ENCODE results near the gene PTPRT. TPM values are rescaled to one million over a fixed set of nuclear protein-coding genes. Genes with fewer than 3 reads are reported as not detected.

PTPRT gene
- polyA plus RNA-seq, 2 of the 4 experiments (the other 2 are of a cell fraction): not detected

GRCh38 chr20:43046966-43047365 lies 142.7 kb downstream of the PTPRT start:
- POLR2A ChIA-PET: no interaction called here
- WGBS (ENCODE audit: missing lambda C conversion rate): 14% methylated on average over 7 of the region's 7 CpGs

GRCh38 chr20:43043887-43044286 lies 145.8 kb downstream of the PTPRT start:
- CTCF ChIA-PET: no interaction called here
- DNase-seq (ENCODE audit: low read depth in 1 of 2, low spot score in 1 of 2) (no peak), ATAC-seq (no peak), FAIRE-seq (no peak)
- H3K4me3 ChIP-seq: no peak overlapping the region
- 21% methylated on average over 4 of the region's 4 CpGs for WGBS (ENCODE audit: missing lambda C conversion rate)
- POLR2A ChIA-PET: no interaction called here
- TF ChIP-seq, protein P1, sequence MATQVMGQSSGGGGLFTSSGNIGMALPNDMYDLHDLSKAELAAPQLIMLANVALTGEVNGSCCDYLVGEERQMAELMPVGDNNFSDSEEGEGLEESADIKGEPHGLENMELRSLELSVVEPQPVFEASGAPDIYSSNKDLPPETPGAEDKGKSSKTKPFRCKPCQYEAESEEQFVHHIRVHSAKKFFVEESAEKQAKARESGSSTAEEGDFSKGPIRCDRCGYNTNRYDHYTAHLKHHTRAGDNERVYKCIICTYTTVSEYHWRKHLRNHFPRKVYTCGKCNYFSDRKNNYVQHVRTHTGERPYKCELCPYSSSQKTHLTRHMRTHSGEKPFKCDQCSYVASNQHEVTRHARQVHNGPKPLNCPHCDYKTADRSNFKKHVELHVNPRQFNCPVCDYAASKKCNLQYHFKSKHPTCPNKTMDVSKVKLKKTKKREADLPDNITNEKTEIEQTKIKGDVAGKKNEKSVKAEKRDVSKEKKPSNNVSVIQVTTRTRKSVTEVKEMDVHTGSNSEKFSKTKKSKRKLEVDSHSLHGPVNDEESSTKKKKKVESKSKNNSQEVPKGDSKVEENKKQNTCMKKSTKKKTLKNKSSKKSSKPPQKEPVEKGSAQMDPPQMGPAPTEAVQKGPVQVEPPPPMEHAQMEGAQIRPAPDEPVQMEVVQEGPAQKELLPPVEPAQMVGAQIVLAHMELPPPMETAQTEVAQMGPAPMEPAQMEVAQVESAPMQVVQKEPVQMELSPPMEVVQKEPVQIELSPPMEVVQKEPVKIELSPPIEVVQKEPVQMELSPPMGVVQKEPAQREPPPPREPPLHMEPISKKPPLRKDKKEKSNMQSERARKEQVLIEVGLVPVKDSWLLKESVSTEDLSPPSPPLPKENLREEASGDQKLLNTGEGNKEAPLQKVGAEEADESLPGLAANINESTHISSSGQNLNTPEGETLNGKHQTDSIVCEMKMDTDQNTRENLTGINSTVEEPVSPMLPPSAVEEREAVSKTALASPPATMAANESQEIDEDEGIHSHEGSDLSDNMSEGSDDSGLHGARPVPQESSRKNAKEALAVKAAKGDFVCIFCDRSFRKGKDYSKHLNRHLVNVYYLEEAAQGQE (IDR thresholded peaks at IDR 0.05): peak; percentile 65; the same call in 1 of the 2 replicates
- TF ChIP-seq EHMT2 (IDR thresholded peaks at IDR 0.05; ENCODE audit: low read depth) (no peak), ELK1 (IDR thresholded peaks at IDR 0.05; ENCODE audit: low read depth, low read length) (no peak), EP300 (IDR thresholded peaks at IDR 0.05) (no peak), HDAC2 (IDR thresholded peaks at IDR 0.05) (no peak)
- no peak overlapping the region for H3K4me2 ChIP-seq
- H3K4me1 ChIP-seq: no peaks in the 10 kb centered on the region
- H3K9me3 ChIP-seq: no peaks in the 10 kb centered on the region
- H3K27ac ChIP-seq: no peak overlapping the region

More at GRCh38 chr20:43046966-43047365, 142.7 kb downstream of the PTPRT start:
- CTCF ChIA-PET: interaction anchor here (0.6 kb wide), 1 partner anchor 1308 kb away, joined by 3 read pairs; no protein-coding TSS in a partner anchor
- Histone ChIP-seq H3K27ac (no peak overlapping the region), H3K4me1 (no peaks in the 10 kb centered on the region), H3K4me2 (no peak overlapping the region), H3K9me3 (no peaks in the 10 kb centered on the region), H3K4me3 (no peak overlapping the region)
- FAIRE-seq (no peak), DNase-seq (ENCODE audit: low read depth in 1 of 2, low spot score in 1 of 2) (no peak), ATAC-seq (no peak)
- no peak for TF ChIP-seq NFE2L2 (conservative IDR thresholded peaks at IDR 0.05; ENCODE audit: low read length)
- no peak for TF ChIP-seq EP300 (IDR thresholded peaks at IDR 0.05)
- no peak for TF ChIP-seq CBX2 (IDR thresholded peaks at IDR 0.05; ENCODE audit: borderline replicate concordance, low read depth)
- no peak for TF ChIP-seq PHF8 (IDR thresholded peaks at IDR 0.05; ENCODE audit: borderline replicate concordance, low read depth)
- no peak for TF ChIP-seq HOXB5 (CRISPR knock-in tag; IDR thresholded peaks at IDR 0.05)
- TF ChIP-seq RAD21 (conservative IDR thresholded peaks at IDR 0.05 in 1 of 2, IDR thresholded peaks at IDR 0.05 in 1 of 2): no peak
- no peak for TF ChIP-seq HOXA7 (CRISPR knock-in tag; IDR thresholded peaks at IDR 0.05)
- no peak for TF ChIP-seq NPAS2 (CRISPR knock-in tag; IDR thresholded peaks at IDR 0.05; ENCODE audit: borderline replicate concordance)
- no peak for TF ChIP-seq BCL3 (IDR thresholded peaks at IDR 0.05)
- TF ChIP-seq KDM5A (IDR thresholded peaks at IDR 0.05): no peak
- TF ChIP-seq TP53 (CRISPR knock-in tag; IDR thresholded peaks at IDR 0.05): no peak
- TF ChIP-seq CHD4 (IDR thresholded peaks at IDR 0.05; ENCODE audit: borderline replicate concordance): no peak
- TF ChIP-seq FOSB (CRISPR knock-in tag; IDR thresholded peaks at IDR 0.05): no peak
- no peak for TF ChIP-seq ELK1 (IDR thresholded peaks at IDR 0.05; ENCODE audit: low read depth, low read length)
- TF ChIP-seq RFX5 (IDR thresholded peaks at IDR 0.05): no peak
- TF ChIP-seq, protein P2, sequence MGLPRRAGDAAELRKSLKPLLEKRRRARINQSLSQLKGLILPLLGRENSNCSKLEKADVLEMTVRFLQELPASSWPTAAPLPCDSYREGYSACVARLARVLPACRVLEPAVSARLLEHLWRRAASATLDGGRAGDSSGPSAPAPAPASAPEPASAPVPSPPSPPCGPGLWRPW (IDR thresholded peaks at IDR 0.05): no peak
- no peak for TF ChIP-seq GATA3 (IDR thresholded peaks at IDR 0.05; ENCODE audit: borderline replicate concordance)
- no peak for TF ChIP-seq CBX8 (IDR thresholded peaks at IDR 0.05)
- no peak for TF ChIP-seq POLR2AphosphoS2 (conservative IDR thresholded peaks at IDR 0.05; ENCODE audit: low read length)

Measured in A549 (cell line).